HepG2 (cell line): ENCODE results near the gene NKAIN4. TPM values are rescaled to one million over a fixed set of nuclear protein-coding genes. Genes with fewer than 3 reads are reported as not detected.
A peak's percentile ranks its signal among the peaks of the same experiment; 100 is the strongest.

Experiments used
- ATRX ChIP-seq: sonication (generic); formaldehyde crosslinking; IDR thresholded peaks from 2 replicates; pipeline ENCODE4 v1.4.0; 2020; ENCODE audit warnings: missing genetic modification reagents, borderline replicate concordance
- HBP1 ChIP-seq: IDR thresholded peaks from 2 replicates; pipeline ENCODE4 v1.6.1; 2016; ENCODE audit warnings: low read depth, control low read depth
- HNF1A ChIP-seq, 2 experiments: sonication (generic) in 1 of 2; formaldehyde crosslinking in 1 of 2; IDR thresholded peaks; 2 replicates each; pipeline versions ENCODE4 v1.4.0 to v1.6.1; 2016 to 2020; ENCODE audit warnings: borderline replicate concordance in 1 of 2, low read depth in 1 of 2, mild to moderate bottlenecking in 1 of 2, missing genetic modification reagents in 1 of 2
- SKIL ChIP-seq: sonication (generic); formaldehyde crosslinking; IDR thresholded peaks from 2 replicates; pipeline ENCODE4 v1.8.0; 2022; ENCODE audit warnings: missing genetic modification reagents, mild to moderate bottlenecking, moderate library complexity, borderline replicate concordance
- SP1 ChIP-seq, 2 experiments: fragments of 450-650 bp in 1 of 2; sonication (generic) in 1 of 2; formaldehyde crosslinking in 1 of 2; IDR thresholded peaks; 2 replicates each; pipeline versions ENCODE4 v1.4.0 to v1.6.1; 2016 to 2020; ENCODE audit warnings: missing genetic modification reagents in 1 of 2
- TFE3 ChIP-seq: IDR thresholded peaks from 2 replicates; pipeline ENCODE4 v1.6.1; 2016
- TOPORS ChIP-seq: sonication (generic); formaldehyde crosslinking; IDR thresholded peaks from 2 replicates; pipeline ENCODE4 v1.8.0; 2023; ENCODE audit warnings: mild to moderate bottlenecking, missing genetic modification reagents
- ZNF225 ChIP-seq: sonication (generic); formaldehyde crosslinking; IDR thresholded peaks from 2 replicates; pipeline ENCODE4 v1.4.0; 2020; ENCODE audit warnings: mild to moderate bottlenecking, missing genetic modification reagents
- ZNF431 ChIP-seq: sonication (generic); formaldehyde crosslinking; IDR thresholded peaks from 2 replicates; pipeline ENCODE4 v1.9.0; 2022; ENCODE audit warnings: missing genetic modification reagents, low read depth, mild to moderate bottlenecking, borderline replicate concordance
- polyA plus RNA-seq, 8 experiments: library from polyadenylated mRNA; depleted of rRNA in 3 of 8; stranded (reverse) in 7 of 8; unstranded in 1 of 8; fragments of >200 nt; fragmentation: Illumina TruSeq in 4 of 8; extraction: Trizol in 4 of 8; gene quantifications; 2 replicates each; pipeline versions ENCODE4 v1.2.1 to v1.2.3, GENCODE V29; 2011 to 2016; ENCODE audit warnings: low read depth in 4 of 8, missing spikeins in 1 of 8, mixed read lengths in 1 of 8; ENCODE audit not compliant: insufficient read depth in 1 of 8
- total RNA-seq, 5 experiments: library from RNA; depleted of rRNA; stranded (reverse); fragments of >200 nt; fragmentation: Illumina TruSeq; extraction: Trizol; gene quantifications; 2 replicates each; pipeline ENCODE4 v1.2.3, GENCODE V29; 2016; ENCODE audit warnings: low read depth in 1 of 5
- TF ChIP-seq, protein P1 (sequence below): sonication (generic); formaldehyde crosslinking; IDR thresholded peaks from 2 replicates; pipeline ENCODE4 v1.5.1; 2020; ENCODE audit warnings: missing genetic modification reagents, mild to moderate bottlenecking, borderline replicate concordance
- TF ChIP-seq, protein P2 (sequence below): sonication (generic); formaldehyde crosslinking; IDR thresholded peaks from 2 replicates; pipeline ENCODE4 v1.5.1; 2020; ENCODE audit warnings: missing genetic modification reagents, mild to moderate bottlenecking, borderline replicate concordance
- TF ChIP-seq, protein P3 (sequence below): sonication (generic); formaldehyde crosslinking; IDR thresholded peaks from 2 replicates; pipeline ENCODE4 v1.4.0; 2020; ENCODE audit warnings: missing genetic modification reagents

NKAIN4 gene
- total and polyA plus RNA-seq, 2 of the 13 experiments (the other 11 are each of a cell fraction or from before 2014, with no cell fraction given): not detected

DNA sequence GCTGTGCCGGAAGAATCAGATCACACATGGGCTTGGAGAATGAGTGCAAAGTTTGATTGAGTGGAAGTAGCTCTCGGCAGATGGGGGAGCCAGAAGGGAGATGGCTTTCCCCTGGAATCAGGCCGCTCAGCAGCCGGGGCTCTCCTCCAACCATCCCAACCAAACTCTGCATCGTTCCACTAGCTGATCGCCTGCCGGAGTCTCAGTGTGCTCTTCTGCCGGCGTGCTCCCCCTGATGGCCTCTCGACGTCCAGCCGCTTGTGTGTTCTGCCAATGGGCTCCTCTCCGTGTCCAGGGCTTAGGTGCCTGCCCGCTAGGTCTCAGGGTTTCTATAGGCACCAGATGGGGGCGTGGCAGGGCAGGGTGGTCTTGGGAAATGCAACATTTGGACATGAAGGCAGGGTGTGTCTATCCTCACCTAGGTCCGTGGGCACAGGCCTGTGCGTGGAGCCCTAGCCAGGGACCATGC lies 23.4 kb downstream of the NKAIN4 start (continued):
- TF ChIP-seq, protein P1, sequence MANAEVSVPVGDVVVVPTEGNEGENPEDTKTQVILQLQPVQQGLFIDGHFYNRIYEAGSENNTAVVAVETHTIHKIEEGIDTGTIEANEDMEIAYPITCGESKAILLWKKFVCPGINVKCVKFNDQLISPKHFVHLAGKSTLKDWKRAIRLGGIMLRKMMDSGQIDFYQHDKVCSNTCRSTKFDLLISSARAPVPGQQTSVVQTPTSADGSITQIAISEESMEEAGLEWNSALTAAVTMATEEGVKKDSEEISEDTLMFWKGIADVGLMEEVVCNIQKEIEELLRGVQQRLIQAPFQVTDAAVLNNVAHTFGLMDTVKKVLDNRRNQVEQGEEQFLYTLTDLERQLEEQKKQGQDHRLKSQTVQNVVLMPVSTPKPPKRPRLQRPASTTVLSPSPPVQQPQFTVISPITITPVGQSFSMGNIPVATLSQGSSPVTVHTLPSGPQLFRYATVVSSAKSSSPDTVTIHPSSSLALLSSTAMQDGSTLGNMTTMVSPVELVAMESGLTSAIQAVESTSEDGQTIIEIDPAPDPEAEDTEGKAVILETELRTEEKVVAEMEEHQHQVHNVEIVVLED (CRISPR knock-in tag): no peak
- TF ChIP-seq TFE3 (CRISPR knock-in tag) (no peak), TOPORS (CRISPR knock-in tag) (no peak), ZNF225 (CRISPR knock-in tag) (peak; percentile 17; the same call in 1 of the 2 replicates), HBP1 (no peak), SP1 (IDR thresholded peaks at IDR 0.05) (no peak), SP1 (CRISPR knock-in tag; IDR thresholded peaks at IDR 0.05) (peak; percentile 55), HNF1A (IDR thresholded peaks at IDR 0.05; ENCODE audit: low read depth) (no peak), HNF1A (CRISPR knock-in tag; IDR thresholded peaks at IDR 0.05; ENCODE audit: borderline replicate concordance) (peak; percentile 35; the same call in 1 of the 2 replicates), ATRX (no peak), ZNF431 (CRISPR knock-in tag) (no peak), SKIL (CRISPR knock-in tag) (no peak)
- TF ChIP-seq, protein P2, sequence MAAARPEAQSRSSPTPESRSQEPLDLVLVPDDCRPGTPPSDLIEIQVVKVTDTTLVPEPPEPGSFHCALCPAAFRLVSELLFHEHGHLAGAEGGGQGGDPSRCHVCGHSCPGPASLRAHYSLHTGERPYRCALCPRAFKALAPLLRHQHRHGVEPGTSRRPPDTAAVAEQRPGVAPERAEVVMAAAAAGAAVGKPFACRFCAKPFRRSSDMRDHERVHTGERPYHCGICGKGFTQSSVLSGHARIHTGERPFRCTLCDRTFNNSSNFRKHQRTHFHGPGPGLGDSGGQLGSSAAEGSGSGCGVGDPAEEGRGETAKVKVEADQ: no peak
- TF ChIP-seq, protein P3, sequence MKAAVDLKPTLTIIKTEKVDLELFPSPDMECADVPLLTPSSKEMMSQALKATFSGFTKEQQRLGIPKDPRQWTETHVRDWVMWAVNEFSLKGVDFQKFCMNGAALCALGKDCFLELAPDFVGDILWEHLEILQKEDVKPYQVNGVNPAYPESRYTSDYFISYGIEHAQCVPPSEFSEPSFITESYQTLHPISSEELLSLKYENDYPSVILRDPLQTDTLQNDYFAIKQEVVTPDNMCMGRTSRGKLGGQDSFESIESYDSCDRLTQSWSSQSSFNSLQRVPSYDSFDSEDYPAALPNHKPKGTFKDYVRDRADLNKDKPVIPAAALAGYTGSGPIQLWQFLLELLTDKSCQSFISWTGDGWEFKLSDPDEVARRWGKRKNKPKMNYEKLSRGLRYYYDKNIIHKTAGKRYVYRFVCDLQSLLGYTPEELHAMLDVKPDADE: no peak
